Measurements from ENCODE around the gene ADGRV1.

DNA sequence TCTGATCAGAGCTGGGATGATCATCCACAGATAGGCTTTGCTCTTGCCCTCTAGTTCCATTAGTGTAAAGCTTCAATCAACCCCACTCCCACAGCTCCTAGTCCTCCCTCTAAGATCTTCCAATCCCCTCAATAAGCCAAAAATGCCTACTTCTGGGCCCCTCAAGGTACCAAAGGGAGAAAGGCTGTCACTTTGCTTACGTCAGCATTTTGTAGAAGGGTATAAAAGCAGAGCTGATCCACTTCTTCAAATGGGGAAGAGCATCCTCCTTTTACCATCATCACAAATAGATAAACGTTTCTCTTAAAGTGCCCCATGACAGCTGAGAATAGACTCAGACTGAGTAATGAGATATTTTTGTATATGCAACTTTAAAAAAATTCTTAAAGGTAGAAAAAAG lies 13.1 kb upstream of the ADGRV1 start:
- TF ChIP-seq POLR2AphosphoS5 (IDR thresholded peaks at IDR 0.05; ENCODE audit: borderline replicate concordance, low read depth, low read length) (no peak), EZH2 (IDR thresholded peaks at IDR 0.05) (no peak), FOXP2 (optimal IDR thresholded peaks at IDR 0.05; ENCODE audit: control extremely low read depth, extremely low read length, insufficient read depth) (no peak)

Measured in SK-N-MC (cell line).